GM19043 (cell line): ENCODE measurements around the gene TUBGCP5.
A peak's percentile ranks its signal among the peaks of the same experiment; 100 is the strongest.
"Not testable (repeated sequence)": the region's sequence is repeated elsewhere in the genome, so short reads cannot be mapped to it uniquely, and the experiment has no call there.

Experiments used
- ATAC-seq: cut with Tn5 transposase; IDR thresholded peaks from one replicate; pipeline ENCODE4 v1.9.1; 2021; ENCODE audit warnings: low read depth; ENCODE audit not compliant: unreplicated experiment

Gene TUBGCP5

DNA sequence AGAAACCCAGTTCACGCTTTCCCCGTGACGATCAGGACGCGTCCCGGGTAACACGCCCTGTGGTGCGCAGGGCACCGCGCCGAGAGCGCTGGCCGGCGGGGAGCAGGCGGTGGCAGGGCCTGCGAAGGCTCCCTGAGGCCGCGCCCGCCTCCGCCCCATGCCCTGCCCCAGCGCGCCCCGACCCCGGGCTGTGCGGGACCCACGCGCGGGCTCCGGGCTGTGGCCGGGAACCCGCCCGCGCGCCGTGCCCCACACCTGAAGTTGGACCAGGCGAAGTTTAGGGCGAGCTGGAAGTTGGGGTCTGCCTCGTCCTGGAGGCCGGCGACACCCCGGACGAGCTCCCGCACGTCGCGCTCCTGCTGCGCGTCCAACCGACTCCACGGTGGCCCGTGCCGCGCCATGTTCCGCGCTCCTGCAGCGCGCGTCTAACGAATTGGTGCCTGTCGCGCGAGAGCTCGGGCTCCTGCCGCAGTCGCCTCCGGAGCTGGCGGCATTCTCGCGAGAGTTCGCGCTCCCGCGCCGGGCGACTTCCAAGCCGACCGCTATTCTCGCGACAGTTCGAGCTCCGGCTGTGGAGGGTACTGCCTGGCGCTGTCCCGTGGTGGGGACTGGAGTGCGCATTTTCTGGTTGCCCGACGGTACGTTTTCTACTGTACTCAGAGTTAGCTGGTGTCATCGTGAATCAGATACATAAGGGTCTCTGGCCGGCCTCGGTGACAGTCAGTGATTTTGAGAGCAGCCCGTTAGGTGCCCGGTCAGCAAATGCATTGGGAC, at the start of gene TUBGCP5:
Gene TUBGCP5 (minus strand): TSS at position 427 of the 774 bp plus-strand sequence. CDS start 26 bp downstream, at position 401.
- ATAC-seq: peak; percentile 84

DNA sequence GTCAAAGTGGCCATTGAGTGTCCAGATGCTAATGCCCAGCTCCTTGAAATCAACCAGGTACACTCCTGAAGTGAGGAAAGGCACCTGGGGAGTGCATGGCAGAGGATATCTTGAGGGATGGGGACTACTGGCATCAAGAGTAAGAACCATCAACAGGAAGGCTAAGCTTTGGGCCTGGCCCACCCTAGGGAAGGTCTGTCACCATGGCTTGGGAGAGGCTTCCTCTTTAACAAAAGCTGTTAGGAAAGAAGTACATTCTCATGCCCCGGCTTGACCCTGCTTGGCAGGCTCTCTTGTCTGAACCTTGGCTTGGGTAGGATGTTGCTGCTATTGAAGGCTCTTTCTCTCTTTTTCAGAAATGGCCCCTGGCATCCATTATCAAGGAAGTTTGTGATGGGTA, 43.7 kb upstream of the TUBGCP5 start:
- ATAC-seq: no peak

DNA sequence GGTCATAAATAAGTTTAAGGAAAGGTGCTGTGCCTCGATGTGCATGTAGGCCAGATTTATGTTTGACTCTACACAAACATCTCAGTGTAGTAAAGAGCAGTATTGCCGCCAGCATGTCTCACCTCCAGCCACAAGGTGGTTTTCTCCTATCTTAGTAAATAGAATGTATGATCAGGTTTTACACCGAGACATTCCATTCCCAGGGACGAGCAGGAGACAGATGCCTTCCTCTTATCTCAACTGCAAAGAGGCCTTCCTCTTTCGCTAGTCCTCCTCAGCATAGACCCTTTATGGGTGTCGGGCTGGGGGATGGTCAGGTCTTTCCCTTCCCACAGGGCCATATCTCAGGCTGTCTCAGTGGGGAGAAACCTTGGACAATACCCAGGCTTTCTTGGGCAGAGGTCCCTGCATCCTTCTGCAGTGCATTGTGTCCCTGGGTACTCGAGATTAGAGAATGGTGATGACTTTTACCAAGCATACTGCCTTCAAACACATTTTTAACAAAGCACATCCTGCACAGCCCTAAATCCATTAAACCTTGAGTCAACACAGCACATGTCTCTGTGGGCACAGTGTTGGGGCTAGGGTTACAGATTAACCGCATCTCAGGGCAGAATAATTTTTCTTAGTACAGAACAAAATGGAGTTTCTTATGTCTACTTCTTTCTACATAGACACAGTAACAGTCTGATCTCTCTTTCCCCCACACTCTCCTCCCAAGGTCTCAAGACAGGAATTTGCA, 42.8 kb upstream of the TUBGCP5 start:
- ATAC-seq: not testable (repeated sequence)

DNA sequence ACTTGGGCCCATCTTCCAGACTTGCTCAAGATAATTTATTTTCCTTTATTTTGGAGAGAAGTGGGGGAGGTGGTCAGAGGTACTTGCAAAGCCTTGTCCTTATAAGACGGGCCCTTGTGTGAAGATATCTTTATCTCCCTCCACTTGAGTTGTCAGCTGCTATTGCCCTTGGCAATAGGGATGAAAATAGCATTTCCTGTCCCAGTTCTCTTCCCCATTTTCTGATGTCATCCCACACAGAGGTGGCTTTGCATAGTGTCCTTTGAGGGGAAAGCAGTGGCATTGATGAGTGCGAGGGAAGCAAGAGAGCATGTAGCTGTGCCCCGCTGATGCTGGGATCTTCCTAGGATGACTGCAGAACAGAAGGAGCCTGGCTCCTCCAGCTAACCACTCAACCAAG, 41.9 kb upstream of the TUBGCP5 start:
- no peak for ATAC-seq

DNA sequence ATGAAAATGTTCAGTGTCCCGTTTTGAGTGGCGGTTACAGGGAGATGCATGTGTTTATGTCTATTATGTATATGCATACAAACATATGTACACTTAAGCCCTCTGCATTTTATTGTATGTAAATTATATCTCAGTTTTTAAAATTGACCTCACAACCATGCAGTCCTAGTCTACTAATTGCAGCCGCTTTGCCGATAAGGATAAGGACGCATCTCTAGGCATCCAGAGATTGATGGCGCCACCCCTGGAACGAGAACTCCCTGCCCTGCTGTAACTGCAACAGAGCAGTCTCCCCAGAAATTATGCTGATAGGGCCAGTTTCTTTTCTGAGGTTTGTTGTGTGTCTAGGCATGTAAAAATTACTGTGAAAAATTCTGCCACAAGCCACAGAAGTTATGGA, 40.4 kb upstream of the TUBGCP5 start:
- no peak for ATAC-seq

DNA sequence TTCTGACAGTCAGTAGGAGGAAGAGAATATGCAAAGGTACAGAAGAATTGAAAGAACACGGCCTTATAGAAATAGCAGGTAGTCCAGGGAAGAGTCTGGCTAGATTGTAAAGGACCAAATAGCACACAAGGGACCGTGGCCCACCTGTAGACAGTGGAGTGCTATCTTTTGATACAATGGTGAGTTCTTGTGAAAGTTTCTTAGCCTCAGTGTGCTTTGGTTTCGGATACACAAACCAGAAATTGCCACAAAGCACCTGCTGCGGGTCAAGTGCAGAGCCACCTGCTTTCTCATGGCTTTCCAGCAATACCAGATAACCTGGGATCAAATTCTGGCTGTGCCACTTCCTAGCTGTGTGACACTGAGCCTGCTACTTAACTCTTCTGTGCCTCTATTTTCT, 36.6 kb upstream of the TUBGCP5 start:
- ATAC-seq: no peak

DNA sequence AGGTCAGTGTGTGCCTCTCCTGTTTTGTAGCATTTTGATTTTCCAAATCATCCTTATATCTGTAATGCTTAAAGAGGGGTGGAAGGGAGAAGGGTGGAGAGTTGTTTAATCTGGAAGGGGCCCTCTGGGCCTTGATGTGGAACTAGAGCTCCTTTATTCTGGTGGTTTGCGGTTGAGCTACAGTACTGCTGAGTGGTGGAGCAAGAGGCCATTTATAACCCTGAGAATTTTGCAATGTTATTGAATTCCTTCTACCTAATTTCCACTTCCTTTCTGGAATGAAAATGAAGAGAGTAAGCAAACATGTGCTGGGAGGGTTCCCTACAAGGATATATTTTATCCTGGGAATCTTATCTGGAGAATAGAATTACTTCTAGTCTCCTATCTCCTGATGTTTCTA, 35.3 kb upstream of the TUBGCP5 start:
- ATAC-seq: no peak

DNA sequence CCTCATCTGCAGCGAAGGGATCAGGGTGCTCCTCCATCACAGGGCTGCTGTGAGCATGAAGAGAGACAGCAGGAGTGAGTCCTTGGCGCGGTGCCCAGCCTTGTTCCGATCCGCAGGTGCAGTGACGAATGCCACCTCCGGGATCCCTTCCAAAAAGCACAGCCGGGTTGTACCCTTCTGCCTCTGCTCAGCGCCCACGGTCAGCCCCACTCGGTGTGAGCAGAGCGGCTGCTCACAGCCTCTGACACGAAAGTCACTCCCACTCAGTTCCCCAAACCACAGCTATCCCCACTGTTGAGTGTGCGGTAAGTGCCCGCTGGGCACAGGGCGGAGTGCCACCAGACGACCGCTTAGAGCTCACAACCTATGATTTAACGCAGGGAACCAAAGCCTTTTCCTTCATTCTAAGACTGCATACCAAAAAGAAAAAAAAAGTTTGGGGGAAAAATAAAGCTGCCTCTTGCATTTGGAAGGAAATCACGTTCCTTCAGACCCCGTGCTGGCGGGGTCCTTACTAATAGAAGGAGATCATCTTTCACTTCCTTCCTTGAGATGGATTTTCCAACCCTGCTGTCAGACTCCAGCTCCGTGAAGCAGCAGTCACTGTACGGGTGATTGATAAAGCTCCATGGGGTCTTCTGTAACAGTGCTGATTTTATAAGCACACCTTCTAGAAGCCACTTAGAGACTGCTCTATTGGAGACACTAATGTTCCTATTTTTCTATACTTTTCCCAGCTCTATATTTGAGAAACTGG, 34.7 kb upstream of the TUBGCP5 start:
- ATAC-seq: no peak

DNA sequence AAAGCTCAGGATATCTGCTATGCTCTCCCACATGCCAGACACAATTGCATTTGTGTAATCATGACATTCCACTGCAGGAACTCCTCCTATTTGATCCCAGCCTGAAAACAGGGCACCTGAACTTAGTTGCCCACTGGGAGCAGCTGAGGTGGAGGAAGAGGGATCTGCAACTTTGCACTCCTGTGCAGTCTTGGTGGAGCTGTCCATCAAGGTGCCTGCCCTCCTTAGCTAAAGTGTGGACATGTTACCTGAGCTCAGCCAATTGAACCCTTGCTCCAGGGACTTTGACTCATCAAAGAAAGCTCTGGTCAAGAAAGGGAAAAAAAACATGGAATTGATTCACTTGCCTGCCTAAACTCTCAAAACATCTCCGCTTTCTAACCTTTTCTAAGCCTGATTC, 33.3 kb upstream of the TUBGCP5 start:
- ATAC-seq: no peak

DNA sequence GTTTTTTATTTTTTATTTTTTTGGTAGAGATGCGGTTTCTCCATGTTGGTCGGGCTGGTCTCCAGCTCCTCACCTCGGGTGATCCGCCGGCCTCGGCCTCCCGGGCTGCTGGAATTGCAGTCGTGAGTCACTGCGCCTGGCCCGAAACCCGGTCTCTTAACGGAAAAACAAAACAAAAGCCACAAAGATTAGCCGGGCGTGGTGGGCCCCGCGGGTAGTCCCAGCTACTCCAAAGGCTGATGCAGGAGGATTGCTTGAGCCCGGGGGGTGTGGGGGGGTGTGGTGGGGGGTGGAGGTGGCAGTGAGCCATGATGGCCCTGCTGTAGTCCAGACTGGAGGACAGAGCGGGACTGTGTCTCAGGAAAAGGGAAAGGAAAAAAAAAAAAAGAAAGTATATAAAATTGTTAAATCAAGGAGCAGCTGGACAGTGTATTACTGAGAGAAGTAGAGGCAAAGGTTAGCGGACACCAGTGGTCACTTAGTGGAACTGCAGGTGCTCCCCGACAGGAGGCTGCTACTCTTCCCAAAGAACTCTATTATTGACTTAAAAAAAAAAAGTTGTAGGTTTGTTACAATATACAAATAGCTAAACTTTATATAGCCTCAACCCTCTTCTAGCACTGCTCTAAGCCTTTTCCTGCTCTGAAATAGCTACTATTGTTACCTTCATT, 30.3 kb upstream of the TUBGCP5 start:
- ATAC-seq: no peak

DNA sequence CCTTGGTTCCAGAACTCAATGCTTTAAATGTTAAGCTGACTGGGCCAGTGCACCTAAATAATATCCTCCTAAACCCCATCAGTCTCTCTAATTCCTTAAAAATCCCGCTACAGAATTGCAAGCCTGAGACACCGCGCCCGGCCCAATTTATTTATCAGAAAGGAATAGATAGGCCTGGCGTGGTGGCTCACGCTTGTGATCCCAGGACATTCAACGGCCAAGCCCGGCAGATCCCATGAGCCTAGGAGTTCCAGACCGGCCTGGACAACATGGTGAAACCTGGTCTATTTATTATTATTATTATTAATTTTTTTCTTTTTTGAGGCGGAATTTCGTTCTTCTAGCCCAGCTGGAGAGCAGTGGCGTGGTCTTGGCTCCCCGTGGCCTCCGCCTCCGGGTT, 28.0 kb upstream of the TUBGCP5 start:
- no peak for ATAC-seq

DNA sequence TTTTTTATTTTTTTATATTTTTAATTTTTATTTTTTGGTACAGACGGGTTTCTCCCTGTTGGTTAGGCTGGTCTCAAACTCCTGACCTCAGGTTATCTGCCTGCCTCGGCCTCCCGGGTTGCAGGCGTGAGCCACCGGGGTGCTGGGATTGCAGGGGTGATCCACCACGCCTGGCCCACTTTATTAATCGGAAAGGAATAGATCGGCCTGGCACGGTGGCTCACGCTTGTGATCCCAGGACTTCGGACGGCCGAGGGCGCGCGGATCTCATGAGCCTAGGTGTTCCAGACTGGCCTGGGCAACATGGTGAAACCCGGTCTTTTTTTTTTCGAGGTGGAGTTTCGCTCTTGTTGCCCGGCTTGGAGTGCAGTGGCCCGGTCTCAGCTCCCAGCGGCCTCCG, 26.5 kb upstream of the TUBGCP5 start:
- no peak for ATAC-seq

DNA sequence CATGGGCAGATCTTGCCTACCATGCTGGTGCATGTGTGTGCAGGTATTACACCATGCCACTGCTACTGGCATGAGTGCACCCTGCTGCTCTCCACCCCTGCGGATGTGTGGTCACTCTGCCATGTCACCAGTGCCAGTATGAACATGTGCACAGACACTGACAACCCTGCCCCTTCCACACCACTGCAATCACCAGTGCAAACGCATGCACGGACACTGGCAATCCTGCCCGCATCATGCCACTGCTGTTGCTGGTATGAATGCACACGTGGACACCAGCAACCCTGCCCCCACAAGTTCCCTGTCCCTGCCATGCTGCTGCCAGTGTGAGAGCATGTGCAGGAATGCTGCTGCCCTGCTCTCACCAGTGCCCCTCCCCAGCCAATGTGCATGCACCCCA, 24.8 kb upstream of the TUBGCP5 start:
- no peak for ATAC-seq

DNA sequence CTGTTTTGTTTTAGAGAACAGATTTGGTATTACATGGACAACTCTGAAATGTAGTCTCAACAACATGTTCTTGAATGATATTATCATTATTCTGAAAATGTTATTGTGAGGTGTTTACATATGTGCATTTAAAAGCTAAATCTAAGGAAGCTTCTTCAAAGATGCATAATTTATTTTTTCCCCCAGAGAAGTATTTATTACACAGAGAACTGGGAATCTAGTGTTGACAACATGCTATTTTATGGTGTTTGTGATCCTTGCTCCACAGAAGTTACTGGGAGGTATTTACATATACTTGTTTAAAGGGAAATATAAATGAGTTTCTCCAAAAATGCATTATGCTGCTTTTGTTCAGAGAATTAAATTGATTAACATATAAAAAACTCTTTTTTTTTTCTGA, 18.3 kb upstream of the TUBGCP5 start:
- no peak for ATAC-seq

DNA sequence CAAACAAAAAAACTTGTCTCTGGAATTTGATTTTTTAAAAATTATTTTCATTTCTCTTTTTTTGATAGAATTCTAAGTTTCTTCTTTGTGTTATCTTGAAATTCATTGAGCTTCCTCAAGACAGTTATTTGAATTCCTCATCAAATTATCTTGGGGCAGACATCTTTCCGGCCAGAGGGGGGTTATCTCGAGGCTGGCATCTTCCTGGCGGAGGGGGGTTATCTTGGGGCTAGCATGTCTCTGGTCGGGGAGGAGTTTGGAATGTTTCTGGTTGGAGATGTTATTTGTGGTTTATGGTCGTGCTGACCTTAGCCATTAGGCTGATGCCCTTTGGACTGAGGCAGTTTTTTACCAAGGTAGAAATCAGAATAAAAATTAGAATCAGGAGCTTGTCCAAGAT, 15.9 kb upstream of the TUBGCP5 start:
- ATAC-seq: no peak

DNA sequence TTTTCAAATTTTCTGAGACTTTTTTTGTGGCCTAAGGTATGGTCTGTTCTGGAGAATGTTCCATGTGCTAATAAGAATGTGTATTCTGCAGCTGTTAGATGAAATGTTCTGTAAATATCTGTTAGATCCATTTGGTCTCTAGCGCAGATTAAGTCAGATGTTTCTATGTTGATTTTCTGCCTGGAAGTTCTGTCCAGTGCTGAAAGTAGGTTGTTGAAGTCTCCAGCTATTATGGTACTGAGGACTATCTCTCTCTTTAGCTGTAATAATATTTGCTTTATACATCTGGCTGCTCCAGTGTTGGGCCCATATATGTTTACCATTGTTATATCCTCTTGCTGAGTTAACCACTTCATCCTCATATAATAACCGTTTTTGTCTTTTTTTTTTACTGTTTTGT, 13.2 kb upstream of the TUBGCP5 start:
- no peak for ATAC-seq

DNA sequence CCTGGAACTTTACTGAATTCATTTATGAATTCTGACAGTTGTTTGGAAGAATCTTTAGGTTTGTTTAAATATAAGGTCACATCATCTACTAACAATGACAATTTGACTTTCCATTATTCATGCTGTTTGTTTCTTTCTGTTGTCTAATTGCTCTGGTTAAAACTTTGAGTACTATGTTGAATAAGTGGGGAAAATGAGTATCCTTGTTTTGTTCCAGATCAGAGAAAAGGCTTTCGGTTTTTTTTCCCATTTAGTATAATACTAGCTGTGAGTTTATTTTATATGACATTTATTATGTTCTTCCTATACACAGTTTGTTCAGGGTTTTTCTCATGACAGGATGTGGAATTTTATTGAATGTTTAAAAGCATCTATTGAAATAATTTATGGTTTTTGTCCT, 11.3 kb upstream of the TUBGCP5 start:
- ATAC-seq: no peak

DNA sequence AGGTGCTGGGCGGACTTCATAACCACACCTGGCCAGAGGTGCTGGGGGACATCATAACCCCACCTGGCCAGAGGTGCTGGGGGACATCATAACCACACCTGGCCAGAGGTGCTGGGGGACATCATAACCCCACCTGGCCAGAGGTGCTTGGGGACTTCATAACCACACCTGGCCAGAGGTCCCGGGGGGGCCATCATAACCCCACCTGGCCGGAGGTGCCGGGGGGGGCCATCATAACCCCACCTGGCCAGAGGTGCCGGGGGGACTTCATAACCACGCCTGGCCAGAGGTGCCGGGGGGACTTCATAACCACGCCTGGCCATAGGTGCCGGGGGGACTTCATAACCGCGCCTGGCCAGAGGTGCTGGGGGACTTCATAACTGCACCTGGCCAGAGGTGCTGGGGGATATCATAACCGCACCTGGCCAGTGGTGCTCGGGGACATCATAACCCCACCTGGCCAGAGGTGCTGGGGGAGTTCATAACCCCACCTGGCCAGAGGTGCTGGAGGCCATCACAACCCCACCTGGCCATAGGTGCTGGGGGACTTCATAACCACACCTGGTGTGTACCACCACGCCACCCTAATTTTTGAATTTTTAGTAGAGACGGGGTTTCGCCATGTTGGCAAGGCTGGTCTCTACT, 10.7 kb upstream of the TUBGCP5 start:
- no peak for ATAC-seq

DNA sequence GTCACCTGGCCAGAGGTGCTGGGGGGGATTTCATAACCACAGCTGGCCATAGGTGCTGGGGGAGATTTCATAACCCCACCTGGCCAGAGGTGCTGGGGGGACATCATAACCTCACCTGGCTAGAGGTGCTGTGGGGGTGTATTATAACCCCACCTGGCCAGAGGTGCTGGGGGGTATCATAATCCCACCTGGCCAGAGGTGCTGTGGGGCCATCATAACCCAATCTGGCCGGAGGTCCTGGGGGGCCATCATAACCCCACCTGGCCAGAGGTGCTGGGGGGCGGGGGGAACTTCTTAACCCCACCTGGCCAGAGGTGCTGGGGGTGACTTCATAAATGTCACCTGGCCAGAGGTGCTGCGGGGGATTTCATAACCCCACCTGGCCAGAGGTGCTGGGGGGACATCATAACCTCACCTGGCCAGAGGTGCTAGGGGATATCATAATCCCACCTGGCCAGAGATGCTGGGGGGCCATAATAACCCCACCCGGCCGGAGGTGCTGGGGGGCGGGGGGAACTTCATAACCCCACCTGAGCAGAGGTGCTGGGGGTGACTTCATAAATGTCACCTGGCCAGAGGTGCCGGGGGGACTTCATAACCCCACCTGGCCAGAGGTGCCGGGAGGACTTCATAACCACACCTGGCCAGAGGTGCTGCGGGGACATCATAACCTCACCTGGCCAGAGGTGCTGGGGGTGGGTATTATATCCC, 9.4 kb upstream of the TUBGCP5 start:
- not testable (repeated sequence) for ATAC-seq

DNA sequence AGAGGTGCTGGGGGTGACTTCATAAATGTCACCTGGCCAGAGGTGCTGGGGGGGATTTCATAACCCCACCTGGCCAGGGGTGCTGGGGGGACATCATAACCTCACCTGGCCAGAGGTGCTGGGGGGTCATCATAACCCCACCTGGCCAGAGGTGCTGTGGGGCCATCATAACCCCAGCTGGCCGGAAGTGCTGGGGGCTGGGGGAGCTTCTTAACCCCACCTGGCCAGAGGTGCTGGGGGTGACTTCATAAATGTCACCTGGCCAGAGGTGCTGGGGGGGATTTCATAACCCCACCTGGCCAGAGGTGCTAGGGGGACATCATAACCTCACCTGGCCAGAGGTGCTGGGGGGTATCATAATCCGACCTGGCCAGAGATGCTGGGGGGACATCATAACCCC, 4.6 kb upstream of the TUBGCP5 start:
- ATAC-seq: not testable (repeated sequence)
